Psoas muscle (tissue), 8 donors: ENCODE data around the gene APBB2. TPM values are rescaled to one million over a fixed set of nuclear protein-coding genes. Genes with fewer than 3 reads are reported as not detected.

Experiments
- ATAC-seq, 4 donors: fragments of 200-7000 bp; cut with Tn5 transposase; one replicate each; pipeline ENCODE4 v1.9.1; 2020; ENCODE audit warnings: moderate library complexity in 3 of 4, mild to moderate bottlenecking in 2 of 4
- DNase-seq, 2 donors: peaks; one replicate each; pipeline ENCODE4 v3.0.0-alpha.2; 2020
- H3K27ac ChIP-seq: fragments of 200-600 bp; one replicate; pipeline ENCODE4 v1.8.0; 2022
- H3K27me3 ChIP-seq, 3 donors: fragments of 200-600 bp in 1 of 3; one replicate each; pipeline versions ENCODE4 v1.6.1 to v1.8.0; 2013 to 2022; ENCODE audit warnings: low read length in 2 of 3, mild to moderate bottlenecking in 2 of 3, moderate library complexity in 1 of 3; ENCODE audit not compliant: insufficient read depth in 3 of 3
- H3K36me3 ChIP-seq, 2 donors: fragments of 200-600 bp in 1 of 2; one replicate each; pipeline versions ENCODE4 v1.6.1 to v1.8.0; 2013 to 2022; ENCODE audit warnings: low read depth in 1 of 2, mild to moderate bottlenecking in 1 of 2, moderate library complexity in 1 of 2; ENCODE audit not compliant: insufficient read depth in 1 of 2
- H3K4me1 ChIP-seq: fragments of 200-600 bp; one replicate; pipeline ENCODE4 v1.8.0; 2022
- H3K4me3 ChIP-seq: fragments of 200-600 bp; one replicate; pipeline ENCODE4 v1.8.0; 2022; ENCODE audit warnings: mild to moderate bottlenecking
- H3K9me3 ChIP-seq: fragments of 200-600 bp; one replicate; pipeline ENCODE4 v1.8.0; 2022
- WGBS, 3 donors: extraction: QIAGEN DNeasy Blood & Tissue Kit; methylation state at CpG; one replicate each; pipeline versions ENCODE4 v1.1.6 to v1.1.7; 2013; 5-methylcytosine and 5-hydroxymethylcytosine counted together
- intact Hi-C, 2 donors: fragments of 100-400 bp; cut with DNase I; formaldehyde crosslinking; loops; one replicate each; pipeline versions ENCODE4 v1.11.0 to v1.14.2; 2022
- polyA plus RNA-seq, 3 donors: library from polyadenylated mRNA; stranded (reverse); fragments of 200-250 nt; gene quantifications; one replicate each; pipeline ENCODE4 v1.2.3, GENCODE V29; 2013
- total RNA-seq, 4 donors: library from RNA; stranded (reverse); fragmentation: NEBNext Ultra II Directional in 2 of 4; extraction: Animal tissue kit (Norgen Biotek cat#: 25700) in 2 of 4; gene quantifications; one replicate each; pipeline versions ENCODE4 v1.2.1 to v1.2.4, GENCODE V29; 2021 to 2023
- TF ChIP-seq, protein P1 (sequence below): fragments of 200-600 bp; IDR thresholded peaks from one replicate; pipeline ENCODE4 v1.8.0; 2022; ENCODE audit warnings: antibody characterized with exemption
- donor health status: healthy with polysubstance abuse.
- donor health status: DM: no; HTN: no; CAD: no; lungs with moderate emphysema.
- donor health status: Bipolar disorder and iron deficiency.
- donor health status: healthy.
- donor health status: DM: yes; HTN: yes; CAD: no.
- donor health status: DM: no; HTN: no; CAD: no.
- donor health status: DM: no; HTN: no; CAD: no.
- donor health status: DM: yes; HTN: yes; CAD: no.

The APBB2 gene
- total and polyA plus RNA-seq, 7 donors = 3.1 to 37.4 (median 11.3) TPM

DNA sequence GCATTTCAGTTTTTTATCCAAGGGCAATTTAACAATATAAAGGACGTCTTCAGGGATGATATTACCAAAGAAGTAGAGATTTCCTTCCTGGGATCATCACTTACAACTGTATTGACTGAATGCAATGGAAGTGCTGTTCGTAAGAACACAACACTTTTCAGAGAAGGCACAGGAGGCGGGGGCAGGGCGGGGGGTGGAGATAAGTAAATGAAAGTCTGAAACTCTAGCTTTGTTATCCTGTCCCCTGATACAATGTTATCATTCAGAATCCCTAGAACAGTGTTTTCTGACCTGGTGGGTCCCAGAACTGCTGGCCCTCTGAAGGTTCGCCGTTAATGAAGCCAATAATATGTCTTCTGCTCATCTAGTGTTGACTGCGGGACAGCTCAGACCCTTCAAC, 340.0 kb downstream of the APBB2 start:
- Histone ChIP-seq H3K4me3 (no peak overlapping the region), H3K27ac (no peak overlapping the region), H3K36me3 (no peaks in the 10 kb centered on the region), H3K27me3 (no peaks in the 10 kb centered on the region), H3K4me1 (no peaks in the 10 kb centered on the region), H3K9me3 (no peaks in the 10 kb centered on the region)
- DNase-seq = no peak
- 86 to 95% (median 93%) methylated on average over 7 of the region's 7 CpGs for WGBS, 3 donors
- intact Hi-C loops = no loop called here
- TF ChIP-seq, protein P1, sequence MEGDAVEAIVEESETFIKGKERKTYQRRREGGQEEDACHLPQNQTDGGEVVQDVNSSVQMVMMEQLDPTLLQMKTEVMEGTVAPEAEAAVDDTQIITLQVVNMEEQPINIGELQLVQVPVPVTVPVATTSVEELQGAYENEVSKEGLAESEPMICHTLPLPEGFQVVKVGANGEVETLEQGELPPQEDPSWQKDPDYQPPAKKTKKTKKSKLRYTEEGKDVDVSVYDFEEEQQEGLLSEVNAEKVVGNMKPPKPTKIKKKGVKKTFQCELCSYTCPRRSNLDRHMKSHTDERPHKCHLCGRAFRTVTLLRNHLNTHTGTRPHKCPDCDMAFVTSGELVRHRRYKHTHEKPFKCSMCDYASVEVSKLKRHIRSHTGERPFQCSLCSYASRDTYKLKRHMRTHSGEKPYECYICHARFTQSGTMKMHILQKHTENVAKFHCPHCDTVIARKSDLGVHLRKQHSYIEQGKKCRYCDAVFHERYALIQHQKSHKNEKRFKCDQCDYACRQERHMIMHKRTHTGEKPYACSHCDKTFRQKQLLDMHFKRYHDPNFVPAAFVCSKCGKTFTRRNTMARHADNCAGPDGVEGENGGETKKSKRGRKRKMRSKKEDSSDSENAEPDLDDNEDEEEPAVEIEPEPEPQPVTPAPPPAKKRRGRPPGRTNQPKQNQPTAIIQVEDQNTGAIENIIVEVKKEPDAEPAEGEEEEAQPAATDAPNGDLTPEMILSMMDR = no peak
- no peak for ATAC-seq

- 95 to 97% (median 97%) methylated on average over 7 of the region's 7 CpGs for WGBS, 3 donors
- Histone ChIP-seq H3K9me3 (no peaks in the 10 kb centered on the region), H3K4me1 (no peaks in the 10 kb centered on the region), H3K27me3 (no peaks in the 10 kb centered on the region), H3K36me3 (no peaks in the 10 kb centered on the region), H3K27ac (no peak overlapping the region), H3K4me3 (no peak overlapping the region)
- intact Hi-C loops = no loop called here
- DNase-seq (no peak), ATAC-seq (no peak)
- TF ChIP-seq, protein P1 = no peak
Observed at GRCh38 chr4:40871695-40872250, 342.6 kb downstream of the APBB2 start.

DNA sequence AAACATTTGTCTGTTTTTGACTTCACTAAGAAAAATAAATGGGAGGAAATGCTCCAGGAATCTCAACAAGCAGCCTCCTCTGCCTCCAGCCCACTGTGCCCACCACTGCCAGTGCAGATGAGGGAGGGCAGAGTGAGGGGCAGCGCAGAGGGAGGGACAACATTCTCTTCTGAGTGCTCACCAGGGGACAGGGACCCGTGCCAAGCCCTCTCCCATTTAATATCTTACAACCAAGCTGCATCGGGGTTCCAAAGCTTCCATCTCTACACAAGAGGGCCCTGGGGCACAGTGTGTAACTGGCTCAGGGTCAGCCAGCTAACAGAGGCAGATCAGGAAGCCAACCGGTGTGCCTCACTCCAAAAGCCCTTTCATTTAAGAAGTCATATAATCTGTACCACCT, 344.2 kb downstream of the APBB2 start:
- H3K27me3 ChIP-seq = no peaks in the 10 kb centered on the region
- DNase-seq = no peak

GRCh38 chr4:40865696-40866095, 348.6 kb downstream of the APBB2 start:
- no peaks in the 10 kb centered on the region for H3K4me1 ChIP-seq
- 67 to 72% (median 71%) methylated on average over 8 of the region's 8 CpGs for WGBS, 3 donors
- H3K9me3 ChIP-seq = no peaks in the 10 kb centered on the region
- DNase-seq (no peak), ATAC-seq (no peak)
- H3K36me3 ChIP-seq = no peaks in the 10 kb centered on the region
- no peak overlapping the region for H3K4me3 ChIP-seq
- no peaks in the 10 kb centered on the region for H3K27me3 ChIP-seq
- no peak overlapping the region for H3K27ac ChIP-seq
- TF ChIP-seq, protein P1 = no peak
- intact Hi-C loops = no loop called here

More for the DNA sequence above, 344.2 kb downstream of the APBB2 start:
- no peak overlapping the region for H3K4me3 ChIP-seq
- WGBS, 3 donors = 43 to 62% (median 48%) methylated on average over 4 of the region's 4 CpGs
- TF ChIP-seq, protein P1 = no peak
- no peak for ATAC-seq
- no peaks in the 10 kb centered on the region for H3K4me1 ChIP-seq
- H3K9me3 ChIP-seq = no peaks in the 10 kb centered on the region
- H3K36me3 ChIP-seq = no peaks in the 10 kb centered on the region
- intact Hi-C loops = no loop called here
- H3K27ac ChIP-seq = no peak overlapping the region

DNA sequence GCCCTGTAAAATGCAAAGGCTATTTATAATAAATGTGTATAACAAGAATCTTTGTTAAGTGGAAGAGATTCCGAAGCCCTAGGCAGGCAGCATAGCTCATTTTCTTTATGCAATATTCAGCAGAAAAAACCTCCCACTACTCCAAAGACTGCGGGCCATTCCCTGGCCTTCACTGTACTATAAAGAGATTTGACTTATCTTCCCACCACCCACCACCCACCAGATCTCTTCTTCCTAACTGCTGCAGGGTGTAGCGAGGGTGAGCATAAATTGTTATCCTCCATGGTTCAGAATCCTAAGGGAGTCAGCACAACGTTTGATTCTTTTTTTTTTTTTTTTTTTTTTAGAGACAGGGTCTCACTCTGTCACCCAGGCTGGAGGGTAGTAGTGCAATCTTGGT, 349.8 kb downstream of the APBB2 start:
- WGBS, 3 donors = 74 to 81% (median 80%) methylated on average over 4 of the region's 4 CpGs
- Histone ChIP-seq H3K4me3 (no peak overlapping the region), H3K36me3 (no peaks in the 10 kb centered on the region), H3K9me3 (no peaks in the 10 kb centered on the region), H3K4me1 (no peaks in the 10 kb centered on the region), H3K27ac (no peak overlapping the region), H3K27me3 (no peaks in the 10 kb centered on the region)
- TF ChIP-seq, protein P1 = no peak
- ATAC-seq = no peak
- intact Hi-C loops = no loop called here
- DNase-seq = no peak
